Cerebellar cortex (tissue), 1 donor: ENCODE data around the gene BNIP5.

Source experiments
- DNase-seq: peaks from one replicate; pipeline ENCODE4 v3.0.0-alpha.2; 2015; ENCODE audit warnings: low spot score

BNIP5 gene

GRCh38 chr6:36322591-36322990 lies 14.1 kb downstream of the BNIP5 start:
- DNase-seq = no peak

DNA sequence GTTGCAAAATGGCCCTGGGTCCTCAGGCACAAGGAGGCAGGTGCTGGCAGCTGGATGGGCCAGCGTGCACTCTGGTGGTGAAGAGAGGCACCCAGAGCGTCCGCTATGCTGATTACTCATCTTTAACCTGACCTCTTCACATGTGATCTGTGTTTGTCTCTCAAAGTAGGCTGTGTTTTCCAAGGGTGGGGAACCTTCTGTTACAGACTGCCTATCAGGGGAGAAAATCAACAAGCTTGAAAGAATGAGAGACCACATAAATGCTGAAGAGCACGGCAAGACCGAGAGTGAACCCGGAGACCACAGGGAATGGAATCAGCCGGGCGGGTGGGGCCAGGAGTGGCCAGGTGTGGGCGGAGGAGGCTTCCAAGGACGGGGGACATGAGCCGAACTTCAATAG lies 16.2 kb downstream of the BNIP5 start:
- DNase-seq = no peak

DNA sequence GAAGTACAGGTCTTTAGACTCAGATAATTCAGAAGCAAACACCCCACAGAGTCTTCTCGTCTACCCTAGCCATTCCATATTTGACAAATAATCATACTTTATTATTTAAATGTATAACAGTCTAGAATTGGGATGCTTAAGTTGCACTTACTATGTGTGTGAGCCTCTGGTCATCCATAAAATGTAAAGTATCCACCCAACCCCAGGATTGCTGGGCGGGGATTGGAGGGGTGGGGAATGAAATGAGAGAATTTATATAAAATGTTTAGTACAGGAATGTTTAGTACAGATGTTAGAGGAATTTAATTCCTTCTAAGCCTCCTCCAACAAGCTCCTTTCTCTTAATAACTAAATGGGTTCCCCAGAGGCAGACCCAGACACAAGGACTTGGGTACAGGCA lies 16.9 kb downstream of the BNIP5 start:
- DNase-seq = no peak

- DNase-seq = no peak
Measured at GRCh38 chr6:36319436-36319762, 17.3 kb downstream of the BNIP5 start.

- DNase-seq = no peak
Measured at GRCh38 chr6:36318690-36319435, 17.8 kb downstream of the BNIP5 start.

- no peak for DNase-seq
Measured at GRCh38 chr6:36317623-36318022, 19.1 kb downstream of the BNIP5 start.

DNA sequence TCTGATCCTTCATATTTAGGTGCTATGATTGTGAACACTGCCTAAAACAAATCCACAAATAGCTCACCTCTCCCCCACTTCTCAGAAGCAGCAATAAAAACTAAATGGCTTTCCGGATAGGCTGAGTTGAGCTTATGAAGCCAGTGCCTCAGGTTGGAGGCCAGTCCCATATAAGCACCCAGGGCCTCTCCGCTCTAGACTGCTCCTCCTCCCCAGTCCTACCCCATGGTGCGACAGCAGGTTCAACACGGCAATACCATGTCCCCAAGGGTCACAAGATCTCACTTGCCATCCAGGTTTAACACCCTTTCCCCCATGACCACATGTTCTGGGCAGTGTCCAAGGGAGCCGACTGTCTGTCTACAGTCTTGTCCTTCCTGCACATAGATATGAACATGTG lies 20.8 kb downstream of the BNIP5 start:
- no peak for DNase-seq

DNA sequence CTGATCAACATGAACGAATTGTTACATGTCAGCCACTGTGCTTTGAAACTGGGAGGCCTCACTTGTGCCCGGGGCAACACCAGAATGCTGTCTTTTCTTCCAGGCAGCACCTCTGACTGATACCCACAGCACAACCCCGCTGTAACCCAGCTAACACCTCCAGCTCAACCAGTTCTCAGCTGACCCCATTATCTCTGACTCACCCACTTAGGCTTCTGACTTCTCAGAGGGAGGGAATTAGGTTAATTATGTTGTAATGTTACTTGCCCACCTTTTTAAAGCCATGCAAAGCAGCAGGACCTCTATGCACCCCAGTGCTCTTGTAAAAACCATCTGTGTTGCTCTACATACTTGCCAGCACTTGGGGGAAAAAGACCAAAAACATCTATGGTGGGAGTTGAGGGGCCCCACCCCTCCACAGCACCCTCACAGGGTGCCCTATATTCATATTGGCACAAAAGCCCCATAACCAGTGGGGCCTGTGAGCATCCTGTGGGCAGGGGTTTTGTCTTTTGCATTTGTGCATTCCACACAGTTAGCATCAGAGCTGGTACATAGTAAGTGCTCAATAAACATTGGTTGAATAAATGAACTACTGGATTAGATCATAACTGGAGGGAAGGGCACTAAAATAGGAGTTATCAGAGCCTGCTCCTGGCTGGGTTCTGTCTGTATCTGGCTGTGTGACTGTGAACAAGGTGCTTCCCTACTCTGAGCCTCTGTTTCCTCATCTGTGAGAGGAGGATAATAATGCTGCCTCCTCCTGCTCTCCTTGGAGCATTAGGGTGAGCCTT lies 22.3 kb downstream of the BNIP5 start:
- DNase-seq = no peak

DNA sequence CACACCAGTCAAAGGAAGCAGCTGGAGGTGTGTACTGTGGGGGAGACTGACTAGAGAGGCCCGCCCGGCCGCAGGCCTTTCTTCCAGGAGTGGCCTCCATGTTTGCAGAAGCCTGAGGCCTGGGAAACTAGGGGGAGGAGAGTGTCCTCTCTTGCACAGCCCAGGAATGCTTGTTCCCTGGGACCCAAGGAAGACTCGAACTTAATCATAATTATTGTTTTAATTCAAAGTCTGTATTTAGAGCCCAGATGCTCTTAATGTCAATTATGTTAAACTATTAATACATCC lies 23.1 kb downstream of the BNIP5 start:
- DNase-seq = no peak

DNA sequence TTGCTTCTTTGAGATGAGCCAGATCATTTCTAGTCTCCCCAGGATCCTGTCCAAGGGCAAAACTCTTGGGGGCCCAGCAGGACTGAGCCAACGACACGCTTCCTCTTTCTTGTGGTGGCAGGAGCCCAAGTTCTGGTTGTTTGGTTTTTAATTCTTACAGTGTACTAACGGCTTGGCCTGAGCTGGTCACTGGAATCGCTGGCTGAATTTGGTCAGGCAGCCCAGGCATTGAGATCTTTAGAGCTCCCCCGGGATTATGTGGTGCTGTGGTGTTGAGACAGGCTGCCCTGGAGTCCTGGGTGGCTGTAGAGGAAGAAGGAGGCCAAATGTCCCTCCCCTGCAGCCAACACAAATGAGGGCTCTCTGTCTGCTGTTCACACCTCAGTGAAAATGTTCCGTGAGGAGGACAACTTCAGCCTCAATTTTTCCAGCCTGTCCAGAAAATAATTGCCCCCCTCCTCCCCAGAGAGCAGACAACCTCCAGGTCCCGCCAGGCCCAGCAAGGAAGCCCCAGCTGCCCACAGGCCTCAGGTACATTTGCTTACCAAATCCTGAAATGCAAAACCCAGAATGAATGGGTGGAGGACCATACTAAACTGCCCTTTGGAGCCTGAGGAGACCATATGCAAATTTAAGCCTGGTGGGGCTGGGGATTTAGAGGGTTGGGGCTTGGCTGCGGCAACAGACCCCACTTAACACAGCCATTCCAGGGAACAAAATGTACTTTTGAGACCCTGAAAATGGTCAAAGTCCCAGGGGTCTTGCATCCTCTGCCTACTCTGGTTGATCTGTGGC lies 23.6 kb downstream of the BNIP5 start:
- no peak for DNase-seq

- no peak for DNase-seq
Measured at GRCh38 chr6:36309900-36310299, 26.8 kb downstream of the BNIP5 start.

DNA sequence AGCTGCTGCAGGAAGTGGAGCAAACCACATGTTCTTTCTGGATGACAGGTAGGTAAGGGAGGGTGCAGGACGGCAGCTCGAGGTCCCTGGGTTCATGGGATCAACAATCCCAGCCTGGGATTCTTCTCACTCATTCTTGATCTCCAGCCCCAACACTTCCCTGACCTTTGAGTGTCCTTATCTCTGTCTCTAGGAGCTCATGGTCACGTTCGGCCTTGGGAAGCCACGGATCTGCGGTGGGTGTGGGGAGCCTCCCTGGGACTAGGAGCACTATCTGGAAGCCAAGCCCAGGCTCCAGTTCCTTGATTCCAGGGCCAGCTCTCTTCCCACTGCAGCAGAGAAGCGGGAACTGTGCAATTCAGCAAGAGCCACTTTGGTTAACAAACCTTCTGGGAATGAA lies 27.5 kb downstream of the BNIP5 start:
- no peak for DNase-seq

DNA sequence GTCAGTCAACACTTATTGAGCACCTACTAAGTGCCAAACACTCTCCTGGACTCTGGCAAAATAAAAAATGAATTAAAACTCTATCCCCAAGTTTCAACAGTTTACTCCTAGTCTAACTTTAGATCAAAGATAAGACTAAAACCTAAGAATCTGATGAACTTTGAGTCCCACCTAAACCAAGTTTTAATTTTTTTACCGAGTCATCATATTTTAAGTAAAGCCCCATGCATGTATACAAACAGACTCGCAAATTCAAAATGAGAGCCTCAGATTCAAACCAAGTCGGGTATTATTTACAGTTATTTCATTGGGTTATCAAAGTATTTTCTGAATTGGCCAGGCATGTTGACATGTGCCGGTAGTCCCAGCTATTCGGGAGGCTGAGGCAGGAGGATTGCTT lies 28.2 kb downstream of the BNIP5 start:
- DNase-seq = no peak

DNA sequence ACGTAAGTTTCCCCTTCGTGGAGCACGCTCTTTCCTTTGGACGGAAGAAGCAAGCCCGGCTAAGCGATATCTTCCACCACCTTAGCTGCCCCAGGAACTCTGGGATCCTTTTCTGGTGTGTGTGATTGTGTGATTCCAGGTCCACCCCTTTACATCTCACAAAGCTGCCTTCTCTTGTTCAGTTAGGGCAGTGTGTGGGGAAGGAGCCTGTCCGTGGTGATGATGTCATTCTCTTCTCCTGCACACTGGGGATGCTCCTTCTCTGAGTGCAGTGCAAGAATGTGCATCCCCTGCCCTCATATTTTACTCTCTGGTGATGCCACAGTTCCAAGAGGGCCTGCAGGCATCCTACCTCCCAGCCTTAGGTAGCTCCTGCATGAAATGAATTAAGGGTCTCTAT lies 30.3 kb downstream of the BNIP5 start:
- no peak for DNase-seq

DNA sequence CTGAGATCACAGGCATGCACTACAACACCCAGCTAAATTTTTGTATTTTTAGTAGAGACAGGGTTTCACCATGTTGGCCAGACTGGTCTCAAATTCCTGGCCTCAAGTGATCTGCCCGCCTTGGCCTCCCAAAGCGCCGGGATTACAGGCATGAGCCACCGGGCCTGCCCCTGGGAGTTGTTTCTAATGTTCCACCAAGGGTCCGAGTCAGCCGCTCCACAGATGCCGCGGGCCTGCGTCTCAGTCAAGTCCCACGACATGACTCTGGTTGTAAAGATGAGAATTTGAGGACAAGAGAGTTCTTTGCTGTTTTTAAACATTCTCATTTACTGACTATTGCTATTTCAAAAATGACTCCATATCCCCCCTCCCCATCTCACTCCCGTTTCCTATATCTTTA lies 30.8 kb downstream of the BNIP5 start:
- no peak for DNase-seq

GRCh38 chr6:36302227-36302976 lies 34.3 kb downstream of the BNIP5 start:
- DNase-seq = peak; percentile 88

- DNase-seq = no peak
Measured at GRCh38 chr6:36301781-36302180, 34.9 kb downstream of the BNIP5 start.

- no peak for DNase-seq
Measured at GRCh38 chr6:36301085-36301658, 35.5 kb downstream of the BNIP5 start.

DNA sequence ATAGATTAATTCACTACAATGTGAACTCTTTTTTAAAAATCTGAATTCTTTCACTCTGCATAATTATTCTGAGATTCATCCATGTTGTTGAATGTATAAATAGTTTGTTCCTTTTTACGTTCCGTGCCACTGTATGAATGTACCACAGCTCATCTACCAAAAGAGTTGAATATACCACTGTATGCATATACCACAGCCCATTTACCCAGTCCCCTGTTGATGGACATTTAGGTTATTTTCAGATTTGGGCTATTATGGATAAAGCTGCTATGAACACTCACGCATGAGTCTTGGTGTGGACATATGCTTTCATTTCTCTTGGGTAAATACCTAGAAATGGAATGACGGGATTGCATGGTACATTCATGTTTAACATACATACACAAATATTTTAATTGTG lies 38.7 kb downstream of the BNIP5 start:
- DNase-seq = no peak

- DNase-seq = no peak
Measured at GRCh38 chr6:36297511-36297910, 39.2 kb downstream of the BNIP5 start.

DNA sequence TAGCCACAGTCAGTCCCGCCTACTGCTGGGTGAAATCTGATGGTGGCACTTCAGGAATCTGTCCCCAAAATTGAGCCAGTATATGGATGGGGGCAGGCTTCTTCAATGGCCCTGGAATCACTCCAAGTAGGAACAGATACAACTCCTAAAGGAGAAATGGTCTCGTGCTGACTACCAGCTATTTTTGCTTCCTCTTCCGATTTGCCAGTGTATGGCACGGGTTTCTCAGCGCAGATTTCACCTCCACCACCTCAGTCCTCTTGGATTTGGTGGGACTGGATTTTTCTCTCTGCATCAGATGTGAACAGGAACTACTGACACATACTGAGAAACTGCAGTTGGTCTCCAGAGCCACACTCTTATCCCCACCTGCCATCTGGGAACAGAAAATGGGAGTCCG lies 39.6 kb downstream of the BNIP5 start:
- no peak for DNase-seq

DNA sequence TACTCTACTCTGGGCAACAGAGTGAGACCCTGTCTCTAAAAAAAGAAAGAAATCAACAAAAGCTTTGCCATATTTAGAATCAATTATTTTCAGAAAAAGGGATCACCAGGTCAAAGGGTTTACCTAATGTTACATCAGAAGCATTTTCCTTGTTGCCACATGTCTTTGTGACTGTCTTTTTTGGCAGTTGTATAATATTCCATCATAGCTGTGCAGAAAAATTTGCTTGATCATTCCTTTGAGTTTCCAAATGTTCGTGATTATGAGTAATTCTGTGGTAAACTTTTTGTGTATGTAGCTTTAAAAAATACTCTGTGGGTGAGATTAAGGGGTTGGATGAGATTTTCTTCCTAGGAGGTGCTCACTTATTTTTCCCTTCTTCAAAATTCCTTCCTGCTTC lies 40.4 kb downstream of the BNIP5 start:
- no peak for DNase-seq
